Keratinocyte (primary cell): ENCODE data around the gene PRPF4. TPM values are rescaled to one million over a fixed set of nuclear protein-coding genes. Genes with fewer than 3 reads are reported as not detected.
"Not testable (repeated sequence)": the region's sequence is repeated elsewhere in the genome, so short reads cannot be mapped to it uniquely, and the experiment has no call there.

ENCODE experiments used
- DNase-seq: peaks from one replicate; pipeline ENCODE4 v3.0.0-alpha.2; 2011; ENCODE audit warnings: low read depth, missing footprints, low spot score
- FAIRE-seq: peaks from 2 replicates; lab custom pipeline; 2011; peaks lifted over from hg19 to GRCh38; lab: Jason Lieb, UNC
- H2AFZ ChIP-seq: 2 replicates; pipeline ENCODE4 v1.6.0; 2012; ENCODE audit warnings: low read length, control low read depth, inconsistent platforms; ENCODE audit not compliant: control insufficient read depth
- H3K27ac ChIP-seq: 2 replicates; pipeline ENCODE4 v1.5.1; 2011; ENCODE audit warnings: low read length; ENCODE audit not compliant: control insufficient read depth, insufficient read depth
- H3K27me3 ChIP-seq: 3 replicates; pipeline ENCODE4 v1.6.0; 2011; ENCODE audit warnings: low read length; ENCODE audit not compliant: control insufficient read depth, insufficient read depth; ENCODE audit errors: extremely low read depth
- H3K36me3 ChIP-seq, 2 experiments: 2 replicates in 1 of 2; 3 replicates in 1 of 2; pipeline ENCODE4 v1.5.1; 2011; ENCODE audit warnings: low read length in 2 of 2, mild to moderate bottlenecking in 1 of 2; ENCODE audit not compliant: control insufficient read depth in 2 of 2, insufficient read depth in 2 of 2; ENCODE audit errors: extremely low read depth in 1 of 2
- H3K4me1 ChIP-seq: 3 replicates; pipeline ENCODE4 v1.5.1; 2011; ENCODE audit warnings: low read length; ENCODE audit not compliant: control insufficient read depth, insufficient read depth; ENCODE audit errors: extremely low read depth
- H3K4me2 ChIP-seq: 3 replicates; pipeline ENCODE4 v1.6.0; 2011; ENCODE audit warnings: low read depth, low read length; ENCODE audit not compliant: control insufficient read depth, insufficient read depth; ENCODE audit errors: extremely low read depth
- H3K4me3 ChIP-seq, 3 experiments: fragments of 200-600 bp in 1 of 3; sonication (generic) in 1 of 3; 2 replicates in 2 of 3; 3 replicates in 1 of 3; pipeline ENCODE4 v1.5.1; 2011 to 2016; ENCODE audit warnings: low read length in 3 of 3, mild to moderate bottlenecking in 3 of 3, control low read depth in 2 of 3, inconsistent platforms in 1 of 3, low read depth in 1 of 3, mixed read lengths in 1 of 3, mixed run types in 1 of 3, moderate library complexity in 1 of 3; ENCODE audit not compliant: control insufficient read depth in 2 of 3, insufficient read depth in 2 of 3; ENCODE audit errors: extremely low read depth in 1 of 3
- H3K79me2 ChIP-seq: 2 replicates; pipeline ENCODE4 v1.6.0; 2012; ENCODE audit warnings: low read length; ENCODE audit not compliant: control insufficient read depth, insufficient read depth
- H3K9ac ChIP-seq: 3 replicates; pipeline ENCODE4 v1.6.0; 2011; ENCODE audit warnings: low read length; ENCODE audit not compliant: control insufficient read depth, insufficient read depth; ENCODE audit errors: extremely low read depth
- H3K9me1 ChIP-seq: 3 replicates; pipeline ENCODE4 v1.6.0; 2011; ENCODE audit warnings: low read length; ENCODE audit not compliant: control insufficient read depth, insufficient read depth; ENCODE audit errors: extremely low read depth
- H3K9me3 ChIP-seq: 2 replicates; pipeline ENCODE4 v1.5.1; 2012; ENCODE audit warnings: low read depth, low read length; ENCODE audit not compliant: control insufficient read depth
- H4K20me1 ChIP-seq: 3 replicates; pipeline ENCODE4 v1.6.0; 2011; ENCODE audit warnings: low read length; ENCODE audit not compliant: control insufficient read depth, insufficient read depth; ENCODE audit errors: extremely low read depth
- CTCF ChIP-seq, 3 experiments: IDR thresholded peaks in 1 of 3; conservative IDR thresholded peaks in 1 of 3; optimal IDR thresholded peaks in 1 of 3; 2 replicates in 2 of 3; 3 replicates in 1 of 3; pipeline versions ENCODE3 to v1.5.1; 2011; ENCODE audit warnings: low read length in 3 of 3, mild to moderate bottlenecking in 3 of 3, moderate library complexity in 2 of 3, control low read depth in 1 of 3, inconsistent platforms in 1 of 3; ENCODE audit not compliant: insufficient read depth in 2 of 3; ENCODE audit errors: extremely low read depth in 1 of 3
- EZH2 ChIP-seq: IDR thresholded peaks from one replicate; pipeline ENCODE4 v1.6.1; 2012; ENCODE audit warnings: inconsistent platforms, mild to moderate bottlenecking, low read length, moderate library complexity
- dilution Hi-C: fragments of 300-500 bp; cut with MboI; formaldehyde crosslinking; loops from one replicate; pipeline ENCODE4 v1.7.0; 2020; ENCODE audit warnings: low sequenced_read_pairs; ENCODE audit not compliant: extremely low pct_ligation_motif_present
- polyA plus RNA-seq, 5 experiments: library from polyadenylated mRNA; depleted of rRNA in 3 of 5; stranded (reverse) in 3 of 5; stranded (forward) in 1 of 5; unstranded in 1 of 5; fragments of >200 nt; gene quantifications; 1 replicate in 1 of 5; 2 replicates in 3 of 5; 3 replicates in 1 of 5; pipeline versions ENCODE4 v1.2.1 to v1.2.3, GENCODE V29; 2011 to 2012; ENCODE audit warnings: missing spikeins in 2 of 5, low read depth in 1 of 5, low replicate concordance in 1 of 5

The PRPF4 gene
- polyA plus RNA-seq, 1 donor (not counting 4 experiments of a cell fraction or from before 2014, with no cell fraction given) = 28.8 TPM

DNA sequence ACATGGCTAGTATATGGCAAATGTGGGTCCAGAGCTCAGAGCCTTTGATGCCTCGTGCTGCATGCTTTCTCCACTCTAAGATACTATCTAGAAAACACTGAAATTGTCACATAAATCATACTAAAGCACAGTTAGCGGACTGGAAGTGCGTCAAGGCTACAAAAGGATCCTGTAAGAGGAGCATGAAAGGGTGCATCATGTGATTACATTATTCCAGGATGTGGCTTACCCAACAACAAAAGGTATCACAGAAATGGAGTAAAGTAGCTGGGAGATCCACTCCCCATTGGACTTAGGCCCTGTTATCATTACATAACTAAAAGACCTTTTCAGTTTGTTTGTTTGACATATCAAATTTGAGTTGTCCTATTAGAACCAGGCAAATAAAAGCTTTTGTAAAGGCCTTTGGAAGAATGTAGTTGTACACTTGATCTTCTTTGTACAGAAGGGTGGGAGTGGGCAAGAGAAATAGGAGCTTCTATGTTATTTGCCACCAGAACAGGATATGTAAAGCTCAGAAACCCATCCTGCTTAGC, 47.3 kb upstream of the PRPF4 start:
- TF ChIP-seq EZH2 = no peak
- no peak for TF ChIP-seq CTCF (optimal IDR thresholded peaks at IDR 0.05 in 1 of 3, IDR thresholded peaks at IDR 0.05 in 1 of 3, conservative IDR thresholded peaks at IDR 0.05 in 1 of 3; ENCODE audit: extremely low read depth in 1 of 3, insufficient read depth in 2 of 3, low read length in 3 of 3)
- no peak overlapping the region for H3K9ac ChIP-seq
- no peak for FAIRE-seq
- peaks cover 0 to 2% of the 10 kb centered on the region in 2 experiments for H3K36me3 ChIP-seq
- peaks cover 8% of the 10 kb centered on the region for H3K79me2 ChIP-seq
- H3K27me3 ChIP-seq = no peaks in the 10 kb centered on the region
- H3K4me3 ChIP-seq = no peak overlapping the region
- no peaks in the 10 kb centered on the region for H3K9me1 ChIP-seq
- H3K4me1 ChIP-seq = peaks cover 4% of the 10 kb centered on the region
- H3K4me2 ChIP-seq = no peak overlapping the region
- DNase-seq = no peak
- H3K27ac ChIP-seq = no peak overlapping the region
- dilution Hi-C loops = no loop called here
- no peaks in the 10 kb centered on the region for H4K20me1 ChIP-seq
- no peaks in the 10 kb centered on the region for H3K9me3 ChIP-seq
- no peak overlapping the region for H2AFZ ChIP-seq

GRCh38 chr9:113231701-113232100, 43.8 kb upstream of the PRPF4 start:
- H4K20me1 ChIP-seq = no peaks in the 10 kb centered on the region
- TF ChIP-seq EZH2 = no peak
- TF ChIP-seq CTCF (optimal IDR thresholded peaks at IDR 0.05 in 1 of 3, IDR thresholded peaks at IDR 0.05 in 1 of 3, conservative IDR thresholded peaks at IDR 0.05 in 1 of 3; ENCODE audit: extremely low read depth in 1 of 3, insufficient read depth in 2 of 3, low read length in 3 of 3) = no peak
- no peaks in the 10 kb centered on the region for H3K36me3 ChIP-seq
- no peak for FAIRE-seq
- H3K9ac ChIP-seq = no peak overlapping the region
- H3K79me2 ChIP-seq = no peaks in the 10 kb centered on the region
- dilution Hi-C loops = no loop called here
- H3K9me1 ChIP-seq = no peaks in the 10 kb centered on the region
- no peak for DNase-seq
- H3K27ac ChIP-seq = no peak overlapping the region
- H3K4me1 ChIP-seq = no peaks in the 10 kb centered on the region
- H3K4me2 ChIP-seq = no peak overlapping the region
- no peaks in the 10 kb centered on the region for H3K9me3 ChIP-seq
- no peak overlapping the region for H3K4me3 ChIP-seq
- H3K27me3 ChIP-seq = no peaks in the 10 kb centered on the region
- H2AFZ ChIP-seq = no peak overlapping the region

DNA sequence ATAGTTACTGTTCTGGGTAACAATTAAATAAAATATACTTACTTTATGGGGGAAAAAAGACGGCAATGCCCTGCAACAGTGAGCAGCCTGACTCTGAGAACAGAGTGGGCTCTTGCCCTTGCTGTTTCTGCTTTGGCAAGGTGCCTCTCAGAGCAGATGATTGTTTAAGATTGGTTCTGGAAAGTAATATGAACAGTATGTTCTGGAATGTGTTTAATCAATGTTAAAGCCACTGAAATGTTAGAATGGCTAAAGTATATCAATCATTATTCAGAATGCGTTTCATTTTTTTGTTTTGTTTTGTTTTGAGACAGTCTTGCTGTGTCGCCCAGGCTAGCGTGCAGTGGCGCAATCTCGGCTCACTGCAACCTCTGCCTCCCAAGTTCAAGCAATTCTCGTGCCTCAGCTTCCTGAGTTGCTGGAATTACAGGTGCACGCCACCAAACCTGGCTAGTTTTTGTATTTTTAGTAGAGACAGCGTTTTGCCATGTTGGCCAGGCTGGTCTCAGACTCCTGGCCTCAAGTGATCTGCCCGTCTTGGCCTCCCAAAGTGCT, 39.7 kb upstream of the PRPF4 start:
- H3K27me3 ChIP-seq, H4K20me1 ChIP-seq, H3K79me2 ChIP-seq, dilution Hi-C loops, DNase-seq, H3K27ac ChIP-seq, H3K9me3 ChIP-seq, H3K9ac ChIP-seq, H3K9me1 ChIP-seq, H2AFZ ChIP-seq, H3K4me3 ChIP-seq, H3K4me2 ChIP-seq, H3K36me3 ChIP-seq, H3K4me1 ChIP-seq, FAIRE-seq: not testable (repeated sequence)
